ENCODE results near the gene F7.

GRCh38 chr13:113152691-113152983 lies 47.0 kb downstream of the F7 start:
- TF ChIP-seq, protein P1, sequence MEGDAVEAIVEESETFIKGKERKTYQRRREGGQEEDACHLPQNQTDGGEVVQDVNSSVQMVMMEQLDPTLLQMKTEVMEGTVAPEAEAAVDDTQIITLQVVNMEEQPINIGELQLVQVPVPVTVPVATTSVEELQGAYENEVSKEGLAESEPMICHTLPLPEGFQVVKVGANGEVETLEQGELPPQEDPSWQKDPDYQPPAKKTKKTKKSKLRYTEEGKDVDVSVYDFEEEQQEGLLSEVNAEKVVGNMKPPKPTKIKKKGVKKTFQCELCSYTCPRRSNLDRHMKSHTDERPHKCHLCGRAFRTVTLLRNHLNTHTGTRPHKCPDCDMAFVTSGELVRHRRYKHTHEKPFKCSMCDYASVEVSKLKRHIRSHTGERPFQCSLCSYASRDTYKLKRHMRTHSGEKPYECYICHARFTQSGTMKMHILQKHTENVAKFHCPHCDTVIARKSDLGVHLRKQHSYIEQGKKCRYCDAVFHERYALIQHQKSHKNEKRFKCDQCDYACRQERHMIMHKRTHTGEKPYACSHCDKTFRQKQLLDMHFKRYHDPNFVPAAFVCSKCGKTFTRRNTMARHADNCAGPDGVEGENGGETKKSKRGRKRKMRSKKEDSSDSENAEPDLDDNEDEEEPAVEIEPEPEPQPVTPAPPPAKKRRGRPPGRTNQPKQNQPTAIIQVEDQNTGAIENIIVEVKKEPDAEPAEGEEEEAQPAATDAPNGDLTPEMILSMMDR (IDR thresholded peaks at IDR 0.05), result no peak
- TF ChIP-seq POLR2A (IDR thresholded peaks at IDR 0.05), result no peak

Data from body of pancreas (tissue), 4 donors.